DND-41 (cell line): ENCODE results near the gene KSR2.

Experiments used
- ATAC-seq: fragments of 200-7000 bp; cut with Tn5 transposase; 3 replicates; pipeline ENCODE4 v1.9.1; 2021; ENCODE audit warnings: low read depth; ENCODE audit not compliant: insufficient read depth
- DNase-seq: peaks from one replicate; pipeline ENCODE4 v3.0.0-alpha.2; 2020
- H2AFZ ChIP-seq: 2 replicates; pipeline ENCODE4 v1.6.0; 2012; ENCODE audit warnings: low read depth, low read length
- H3K27ac ChIP-seq: 2 replicates; pipeline ENCODE4 v1.5.1; 2012; ENCODE audit warnings: low read length, inconsistent platforms
- H3K27me3 ChIP-seq: fragments of 200-600 bp; sonication (generic); 2 replicates; pipeline ENCODE4 v1.6.0; 2012; ENCODE audit warnings: low read length, mild to moderate bottlenecking, inconsistent platforms; ENCODE audit not compliant: insufficient read depth, poor library complexity
- H3K36me3 ChIP-seq: 2 replicates; pipeline ENCODE4 v1.5.1; 2012; ENCODE audit warnings: low read length, inconsistent platforms; ENCODE audit not compliant: insufficient read depth
- H3K4me1 ChIP-seq: 2 replicates; pipeline ENCODE4 v1.5.1; 2012; ENCODE audit warnings: mild to moderate bottlenecking, low read length; ENCODE audit not compliant: insufficient read depth
- H3K4me2 ChIP-seq: 2 replicates; pipeline ENCODE4 v1.6.0; 2012; ENCODE audit warnings: mild to moderate bottlenecking, moderate library complexity, low read length, inconsistent platforms; ENCODE audit not compliant: insufficient read depth
- H3K4me3 ChIP-seq, 2 experiments: fragments of 200-600 bp in 1 of 2; shearing (Covaris generic) in 1 of 2; 2 replicates each; pipeline ENCODE4 v1.5.1; 2012 to 2016; ENCODE audit warnings: inconsistent platforms in 2 of 2, low read length in 2 of 2, mild to moderate bottlenecking in 2 of 2, low read depth in 1 of 2, moderate library complexity in 1 of 2
- H3K79me2 ChIP-seq: 2 replicates; pipeline ENCODE4 v1.6.0; 2012; ENCODE audit warnings: low read length, inconsistent platforms; ENCODE audit not compliant: insufficient read depth
- H3K9ac ChIP-seq: 2 replicates; pipeline ENCODE4 v1.6.0; 2012; ENCODE audit warnings: low read depth, mild to moderate bottlenecking, inconsistent platforms, low read length, moderate library complexity
- H3K9me3 ChIP-seq: 2 replicates; pipeline ENCODE4 v1.5.1; 2012; ENCODE audit warnings: low read length, moderate library complexity, mild to moderate bottlenecking, inconsistent platforms; ENCODE audit not compliant: insufficient read depth, severe bottlenecking
- H4K20me1 ChIP-seq: 2 replicates; pipeline ENCODE4 v1.6.0; 2012; ENCODE audit warnings: low read length; ENCODE audit not compliant: insufficient read depth
- CTCF ChIP-seq: IDR thresholded peaks from 2 replicates; pipeline ENCODE4 v1.5.1; 2012; ENCODE audit warnings: borderline replicate concordance, low read length, moderate library complexity, mild to moderate bottlenecking; ENCODE audit not compliant: poor library complexity, severe bottlenecking; ENCODE audit errors: extremely low read depth
- EZH2 ChIP-seq: IDR thresholded peaks from 3 replicates; pipeline ENCODE4 v1.6.1; 2012; ENCODE audit warnings: borderline replicate concordance, low read depth, mild to moderate bottlenecking, moderate library complexity, low read length, inconsistent platforms; ENCODE audit not compliant: severe bottlenecking

Gene KSR2

GRCh38 chr12:117594481-117594880 lies 374.3 kb downstream of the KSR2 start:
- Histone ChIP-seq H3K9ac (no peak overlapping the region), H3K27ac (no peak overlapping the region), H2AFZ (no peak overlapping the region), H3K79me2 (no peaks in the 10 kb centered on the region), H3K36me3 (no peaks in the 10 kb centered on the region), H3K4me3 (no peak overlapping the region), H4K20me1 (no peaks in the 10 kb centered on the region), H3K9me3 (peaks cover 6% of the 10 kb centered on the region), H3K27me3 (peaks cover 11% of the 10 kb centered on the region), H3K4me1 (no peaks in the 10 kb centered on the region), H3K4me2 (no peak overlapping the region)
- no peak for TF ChIP-seq CTCF
- TF ChIP-seq EZH2, result no peak
- DNase-seq, result no peak
- no peak for ATAC-seq

GRCh38 chr12:117593815-117594400 lies 374.9 kb downstream of the KSR2 start:
- ATAC-seq (no peak), DNase-seq (no peak)
- H3K27me3 ChIP-seq, result peaks cover 11% of the 10 kb centered on the region
- H3K79me2 ChIP-seq, result no peaks in the 10 kb centered on the region
- H3K36me3 ChIP-seq, result no peaks in the 10 kb centered on the region
- H4K20me1 ChIP-seq, result no peaks in the 10 kb centered on the region
- no peaks in the 10 kb centered on the region for H3K4me1 ChIP-seq
- no peak overlapping the region for H3K27ac ChIP-seq
- no peak overlapping the region for H2AFZ ChIP-seq
- H3K4me2 ChIP-seq, result no peak overlapping the region
- TF ChIP-seq EZH2 (no peak), CTCF (no peak)
- H3K9me3 ChIP-seq, result peaks cover 6% of the 10 kb centered on the region
- no peak overlapping the region for H3K4me3 ChIP-seq
- no peak overlapping the region for H3K9ac ChIP-seq

- H3K4me1 ChIP-seq, result no peaks in the 10 kb centered on the region
- no peak overlapping the region for H3K27ac ChIP-seq
- H3K9me3 ChIP-seq, result peaks cover 6% of the 10 kb centered on the region
- no peaks in the 10 kb centered on the region for H3K36me3 ChIP-seq
- H3K4me3 ChIP-seq, result no peak overlapping the region
- TF ChIP-seq EZH2 (no peak), CTCF (no peak)
- no peak overlapping the region for H3K9ac ChIP-seq
- DNase-seq (no peak), ATAC-seq (no peak)
- peaks cover 8% of the 10 kb centered on the region for H3K27me3 ChIP-seq
- no peaks in the 10 kb centered on the region for H3K79me2 ChIP-seq
- no peaks in the 10 kb centered on the region for H4K20me1 ChIP-seq
- H2AFZ ChIP-seq, result no peak overlapping the region
- H3K4me2 ChIP-seq, result no peak overlapping the region
Measured at GRCh38 chr12:117592588-117593305, 376.0 kb downstream of the KSR2 start.
